Kidney epithelial cell (primary cell): ENCODE data around the gene AMACR. TPM values are rescaled to one million over a fixed set of nuclear protein-coding genes. Genes with fewer than 3 reads are reported as not detected.

Source experiments
- DNase-seq: peaks from one replicate; pipeline ENCODE4 v3.0.0-alpha.2; 2010; ENCODE audit warnings: low read depth
- H3K27me3 ChIP-seq: 2 replicates; pipeline ENCODE4 v1.6.0; 2011; ENCODE audit warnings: low read length; ENCODE audit not compliant: control insufficient read depth, insufficient read depth
- H3K36me3 ChIP-seq: 2 replicates; pipeline ENCODE4 v1.5.1; 2011; ENCODE audit warnings: low read length; ENCODE audit not compliant: control insufficient read depth, insufficient read depth
- H3K4me3 ChIP-seq: 2 replicates; pipeline ENCODE4 v1.5.1; 2011; ENCODE audit warnings: low read depth, mild to moderate bottlenecking, control low read depth, low read length
- total RNA-seq: library from RNA; depleted of rRNA; stranded (reverse); fragments of >200 nt; gene quantifications from 2 replicates; pipeline ENCODE4 v1.2.3, GENCODE V29; 2015
- TF ChIP-seq, protein P1 (sequence below): IDR thresholded peaks from 2 replicates; pipeline ENCODE4 v1.5.1; 2011; ENCODE audit warnings: mild to moderate bottlenecking, moderate library complexity, low read length, control low read depth, inconsistent platforms; ENCODE audit not compliant: insufficient read depth, poor library complexity, severe bottlenecking

AMACR gene
- total RNA-seq, 1 donor from 2014 or later, result 18.0 TPM

GRCh38 chr5:34053571-34054399 lies 45.9 kb upstream of the AMACR start:
- no peak overlapping the region for H3K4me3 ChIP-seq
- H3K27me3 ChIP-seq, result no peaks in the 10 kb centered on the region
- TF ChIP-seq, protein P1, sequence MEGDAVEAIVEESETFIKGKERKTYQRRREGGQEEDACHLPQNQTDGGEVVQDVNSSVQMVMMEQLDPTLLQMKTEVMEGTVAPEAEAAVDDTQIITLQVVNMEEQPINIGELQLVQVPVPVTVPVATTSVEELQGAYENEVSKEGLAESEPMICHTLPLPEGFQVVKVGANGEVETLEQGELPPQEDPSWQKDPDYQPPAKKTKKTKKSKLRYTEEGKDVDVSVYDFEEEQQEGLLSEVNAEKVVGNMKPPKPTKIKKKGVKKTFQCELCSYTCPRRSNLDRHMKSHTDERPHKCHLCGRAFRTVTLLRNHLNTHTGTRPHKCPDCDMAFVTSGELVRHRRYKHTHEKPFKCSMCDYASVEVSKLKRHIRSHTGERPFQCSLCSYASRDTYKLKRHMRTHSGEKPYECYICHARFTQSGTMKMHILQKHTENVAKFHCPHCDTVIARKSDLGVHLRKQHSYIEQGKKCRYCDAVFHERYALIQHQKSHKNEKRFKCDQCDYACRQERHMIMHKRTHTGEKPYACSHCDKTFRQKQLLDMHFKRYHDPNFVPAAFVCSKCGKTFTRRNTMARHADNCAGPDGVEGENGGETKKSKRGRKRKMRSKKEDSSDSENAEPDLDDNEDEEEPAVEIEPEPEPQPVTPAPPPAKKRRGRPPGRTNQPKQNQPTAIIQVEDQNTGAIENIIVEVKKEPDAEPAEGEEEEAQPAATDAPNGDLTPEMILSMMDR, result no peak
- no peaks in the 10 kb centered on the region for H3K36me3 ChIP-seq
- DNase-seq, result no peak

- H3K27me3 ChIP-seq, result no peaks in the 10 kb centered on the region
- H3K4me3 ChIP-seq, result no peak overlapping the region
- TF ChIP-seq, protein P1, result no peak
- DNase-seq, result peak; percentile 50
- no peaks in the 10 kb centered on the region for H3K36me3 ChIP-seq
These were observed 45.3 kb upstream of the AMACR start for GRCh38 chr5:34053133-34053532.

GRCh38 chr5:34051374-34051980 lies 43.6 kb upstream of the AMACR start:
- Histone ChIP-seq H3K4me3 (no peak overlapping the region), H3K27me3 (no peaks in the 10 kb centered on the region)
- TF ChIP-seq, protein P1, result no peak

DNA sequence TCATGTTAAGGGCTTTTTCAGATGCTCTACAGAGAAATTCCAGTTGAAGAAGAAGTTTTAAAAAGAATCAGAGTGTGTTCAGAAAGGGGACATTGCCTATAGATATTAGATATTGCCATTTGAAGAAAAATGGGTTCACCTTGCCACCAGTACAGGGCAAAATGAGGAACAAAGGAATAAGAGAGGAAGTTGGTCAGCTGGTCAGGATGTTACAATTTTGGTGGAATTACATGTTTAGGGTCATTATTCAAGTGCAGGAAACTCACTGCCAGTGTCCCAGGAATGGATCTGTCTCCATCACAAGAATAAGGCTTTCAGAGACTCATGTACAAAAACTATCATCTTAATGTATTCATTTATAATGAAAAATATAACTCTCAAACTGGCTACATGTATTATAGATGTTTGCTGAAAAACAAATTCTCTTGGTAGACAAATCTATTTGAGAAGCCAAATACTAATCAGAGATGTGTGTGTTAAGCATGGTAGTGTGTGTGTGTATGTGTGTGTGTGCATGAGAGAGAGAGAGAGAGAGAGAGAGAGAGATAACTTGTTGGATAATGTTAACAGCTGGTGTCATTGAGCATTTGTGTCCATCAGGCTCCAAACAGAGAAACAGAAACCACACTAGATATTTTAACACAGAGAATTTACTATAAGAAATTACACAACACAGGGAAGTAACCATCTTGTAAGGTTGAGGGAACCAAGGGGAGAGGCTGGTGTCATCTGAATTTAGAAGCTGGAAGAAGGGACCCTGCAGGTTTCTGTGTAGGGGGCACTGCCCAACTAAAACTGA lies 40.1 kb upstream of the AMACR start:
- H3K36me3 ChIP-seq, result no peaks in the 10 kb centered on the region
- TF ChIP-seq, protein P1, result no peak
- H3K4me3 ChIP-seq, result no peak overlapping the region
- H3K27me3 ChIP-seq, result no peaks in the 10 kb centered on the region
- no peak for DNase-seq

More at GRCh38 chr5:34051374-34051980, 43.6 kb upstream of the AMACR start:
- DNase-seq, result no peak
- H3K36me3 ChIP-seq, result no peaks in the 10 kb centered on the region

DNA sequence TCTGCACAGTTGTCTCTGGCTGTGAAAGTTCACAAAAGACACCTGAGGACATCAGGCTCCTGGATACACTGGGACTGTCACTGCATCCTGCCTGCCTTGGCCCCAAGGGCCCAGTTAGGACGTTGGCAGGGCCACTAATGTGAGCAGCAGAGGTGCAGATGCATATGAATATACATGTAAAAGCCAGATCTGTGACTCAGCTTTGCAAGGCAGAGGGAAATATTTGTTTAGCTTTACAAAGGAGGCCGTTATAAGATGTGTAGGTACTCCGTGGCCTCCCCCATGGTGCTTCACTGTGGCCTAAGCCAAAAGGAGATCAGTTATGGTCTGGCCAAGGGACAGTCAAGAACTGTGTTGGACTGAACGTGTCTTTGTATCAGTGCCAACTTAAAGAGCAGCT lies 39.3 kb upstream of the AMACR start:
- DNase-seq, result no peak
- Histone ChIP-seq H3K4me3 (no peak overlapping the region), H3K36me3 (no peaks in the 10 kb centered on the region), H3K27me3 (no peaks in the 10 kb centered on the region)
- TF ChIP-seq, protein P1, result no peak
